PFSK-1 (cell line): ENCODE data around the gene AP2A2. TPM values are rescaled to one million over a fixed set of nuclear protein-coding genes. Genes with fewer than 3 reads are reported as not detected.

Experiments
- FOXP2 ChIP-seq: optimal IDR thresholded peaks from 2 replicates; pipeline ENCODE3; 2011; ENCODE audit warnings: borderline replicate concordance, control low read depth, inconsistent platforms; ENCODE audit not compliant: insufficient read depth; ENCODE audit errors: extremely low read length, extremely low read depth
- POLR2AphosphoS5 ChIP-seq: IDR thresholded peaks from 2 replicates; pipeline ENCODE4 v1.6.1; 2012; ENCODE audit warnings: low read depth, mild to moderate bottlenecking, control low read depth, low read length, moderate library complexity
- REST ChIP-seq, 2 experiments: IDR thresholded peaks; 2 replicates each; pipeline versions ENCODE4 v1.6.1 to v1.8.0; 2011 to 2012; ENCODE audit warnings: low read depth in 2 of 2, low read length in 2 of 2, control low read depth in 1 of 2, inconsistent platforms in 1 of 2, mild to moderate bottlenecking in 1 of 2, moderate library complexity in 1 of 2; ENCODE audit not compliant: insufficient read depth in 1 of 2
- SIN3A ChIP-seq: IDR thresholded peaks from 2 replicates; pipeline ENCODE4 v1.6.1; 2012; ENCODE audit warnings: mild to moderate bottlenecking, low read length, moderate library complexity, borderline replicate concordance; ENCODE audit not compliant: insufficient read depth
- TAF1 ChIP-seq: IDR thresholded peaks from 2 replicates; pipeline ENCODE4 v1.6.1; 2012; ENCODE audit warnings: low read length, control low read depth, borderline replicate concordance; ENCODE audit not compliant: insufficient read depth
- polyA plus RNA-seq: library from polyadenylated mRNA; unstranded; fragments of >200 nt; gene quantifications from one replicate; pipeline ENCODE4 v1.2.1, GENCODE V29; 2012; ENCODE audit warnings: low read depth, missing spikeins; ENCODE audit not compliant: insufficient read length

AP2A2 gene
- polyA plus RNA-seq = 270 TPM

GRCh38 chr11:925496-926301 lies at the start of gene AP2A2:
Gene AP2A2 (plus strand): TSS chr11:925870. CDS start chr11:926022, 152 bp downstream.
- no peak for TF ChIP-seq SIN3A
- TF ChIP-seq POLR2AphosphoS5 = peak; percentile 73
- peak; percentile 75; the same call in 1 of the 2 replicates for TF ChIP-seq TAF1
- TF ChIP-seq FOXP2 = peak; percentile 70
- peak in 1 of 2 experiments; percentile 34; a peak in 1 of 4 replicates for TF ChIP-seq REST (IDR thresholded peaks at IDR 0.05; ENCODE audit: insufficient read depth in 1 of 2, low read depth in 2 of 2, low read length in 2 of 2)

- TF ChIP-seq SIN3A = no peak
- no peak for TF ChIP-seq TAF1
- no peak for TF ChIP-seq POLR2AphosphoS5
- TF ChIP-seq FOXP2 = no peak
- no peak for TF ChIP-seq REST (IDR thresholded peaks at IDR 0.05; ENCODE audit: insufficient read depth in 1 of 2, low read depth in 2 of 2, low read length in 2 of 2)
Measured at GRCh38 chr11:876545-876944, 49.1 kb upstream of the AP2A2 start.

GRCh38 chr11:877565-877964 lies 48.1 kb upstream of the AP2A2 start:
- TF ChIP-seq TAF1 (no peak), REST (IDR thresholded peaks at IDR 0.05; ENCODE audit: insufficient read depth in 1 of 2, low read depth in 2 of 2, low read length in 2 of 2) (no peak), SIN3A (no peak), FOXP2 (no peak), POLR2AphosphoS5 (no peak)

DNA sequence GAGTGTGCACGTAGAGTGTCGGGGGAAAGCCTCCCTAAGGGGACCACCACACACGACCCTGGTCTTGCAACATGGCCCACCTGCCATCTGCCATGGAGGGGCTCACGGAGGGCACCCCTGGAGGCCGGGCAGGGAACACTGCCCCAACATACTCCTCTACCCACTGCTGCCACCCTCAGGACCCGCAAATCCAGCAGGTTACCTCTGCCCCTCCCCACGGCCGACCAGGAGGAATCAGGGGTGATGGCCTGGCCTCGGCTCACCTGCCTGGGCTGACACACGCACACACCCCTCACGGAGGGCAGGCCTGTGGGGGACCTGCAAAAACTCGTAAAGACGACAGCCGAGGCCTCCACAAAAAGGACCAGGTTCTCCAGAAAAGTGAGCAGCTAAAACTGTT lies 45.2 kb upstream of the AP2A2 start:
- TF ChIP-seq POLR2AphosphoS5 (no peak), REST (IDR thresholded peaks at IDR 0.05; ENCODE audit: insufficient read depth in 1 of 2, low read depth in 2 of 2, low read length in 2 of 2) (no peak), TAF1 (no peak), SIN3A (no peak), FOXP2 (no peak)
